GM18511 (cell line): ENCODE data around the gene TGFA.

Experiments used
- ATAC-seq: cut with Tn5 transposase; IDR thresholded peaks from one replicate; pipeline ENCODE4 v1.9.1; 2021; ENCODE audit warnings: mild to moderate bottlenecking, moderate library complexity; ENCODE audit not compliant: unreplicated experiment

Gene TGFA

DNA sequence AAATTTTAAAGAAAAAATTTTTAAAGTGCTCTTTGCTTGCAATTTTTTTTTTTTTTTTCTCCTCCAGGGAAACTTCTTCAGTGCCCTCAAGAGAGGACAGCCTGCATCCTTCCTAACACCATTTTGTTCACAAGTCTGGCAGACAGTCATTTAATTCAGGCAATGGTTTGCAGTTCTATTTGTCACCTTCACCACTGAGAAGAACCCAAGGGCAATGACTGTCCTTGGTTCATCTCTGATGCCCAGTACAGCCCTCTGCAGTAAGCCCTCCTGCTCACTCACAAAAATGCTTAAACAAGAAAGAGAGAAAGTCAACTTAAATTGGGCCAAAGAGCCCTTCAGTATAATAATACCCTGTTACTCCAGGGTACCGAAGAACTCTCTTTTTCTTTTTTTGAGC is 52.4 kb downstream of the TGFA start:
- no peak for ATAC-seq

DNA sequence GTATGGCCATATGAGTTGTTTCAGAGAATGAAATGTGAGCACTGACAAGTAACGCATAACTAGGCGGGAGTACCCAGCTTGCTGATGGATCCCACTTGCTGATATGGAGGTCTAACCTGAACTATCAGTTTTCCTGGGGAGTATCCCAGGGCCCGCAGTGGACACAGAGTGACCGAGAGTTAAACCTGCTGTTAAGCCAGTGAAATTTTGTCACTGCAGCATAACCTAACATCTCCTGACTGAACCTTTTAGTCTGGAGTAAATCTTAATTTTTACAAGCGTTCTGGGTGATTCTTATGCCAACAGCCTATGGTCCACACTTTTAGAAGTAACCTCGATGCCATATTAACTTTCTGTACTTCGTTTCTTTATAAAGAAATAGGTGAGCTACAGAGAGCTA is 54.4 kb downstream of the TGFA start:
- no peak for ATAC-seq

DNA sequence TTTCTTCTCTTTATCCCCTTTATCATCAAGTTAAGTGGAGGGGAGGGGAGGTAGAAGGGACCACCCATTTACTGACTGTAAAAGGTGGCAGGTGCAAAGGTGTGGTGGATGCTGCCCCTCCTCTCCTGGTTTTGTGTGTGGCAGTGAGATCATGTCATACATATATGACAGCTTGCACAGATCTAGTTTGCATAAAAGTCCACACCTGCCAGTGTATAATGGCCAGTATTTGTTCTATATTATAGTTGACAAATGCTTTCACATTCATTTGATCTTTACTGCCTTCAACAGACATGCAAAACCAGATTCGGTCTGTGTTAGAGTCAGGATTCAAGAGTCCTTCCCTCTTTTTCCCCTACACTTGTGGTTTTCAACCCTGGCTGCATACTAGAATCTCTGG is 55.1 kb downstream of the TGFA start:
- ATAC-seq, result no peak

DNA sequence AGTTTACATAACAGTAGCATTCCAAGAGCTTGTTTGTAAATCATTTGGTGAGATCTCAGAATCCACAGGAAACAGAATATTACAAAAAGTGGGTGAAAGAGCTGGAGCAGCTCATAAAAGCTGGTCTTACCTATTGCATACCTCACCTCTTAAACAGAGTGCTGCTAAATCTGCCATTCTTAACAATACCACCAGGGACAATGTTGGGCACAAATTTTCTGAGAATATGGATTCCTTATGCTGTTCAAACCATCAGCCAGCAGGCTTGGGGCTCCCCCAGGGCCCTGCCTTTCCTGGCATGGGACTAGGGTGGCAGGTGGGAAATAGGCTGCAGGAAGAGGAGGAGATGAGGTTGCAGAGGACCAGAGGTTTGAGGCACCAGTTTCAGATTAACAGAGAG is 55.6 kb downstream of the TGFA start:
- ATAC-seq, result peak; percentile 61

DNA sequence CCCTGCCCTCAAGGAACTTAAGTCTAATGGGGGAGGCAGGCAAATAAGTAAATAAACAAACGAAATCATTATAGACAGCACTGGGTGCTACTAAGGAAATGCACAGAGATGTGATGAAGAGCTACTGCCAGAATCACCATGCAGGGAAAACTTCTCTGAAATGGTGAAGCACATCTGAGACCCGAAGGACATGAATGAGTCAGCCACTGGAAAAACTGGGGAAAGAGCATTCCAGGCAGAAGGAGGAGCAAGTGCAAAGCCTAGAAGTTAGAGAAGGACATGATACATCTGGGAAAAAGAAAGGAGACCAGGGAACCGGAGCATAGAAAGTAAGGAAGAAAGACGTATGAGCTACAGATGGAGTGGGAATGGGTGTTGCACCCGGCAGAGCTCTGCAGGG is 56.8 kb downstream of the TGFA start:
- ATAC-seq, result no peak

DNA sequence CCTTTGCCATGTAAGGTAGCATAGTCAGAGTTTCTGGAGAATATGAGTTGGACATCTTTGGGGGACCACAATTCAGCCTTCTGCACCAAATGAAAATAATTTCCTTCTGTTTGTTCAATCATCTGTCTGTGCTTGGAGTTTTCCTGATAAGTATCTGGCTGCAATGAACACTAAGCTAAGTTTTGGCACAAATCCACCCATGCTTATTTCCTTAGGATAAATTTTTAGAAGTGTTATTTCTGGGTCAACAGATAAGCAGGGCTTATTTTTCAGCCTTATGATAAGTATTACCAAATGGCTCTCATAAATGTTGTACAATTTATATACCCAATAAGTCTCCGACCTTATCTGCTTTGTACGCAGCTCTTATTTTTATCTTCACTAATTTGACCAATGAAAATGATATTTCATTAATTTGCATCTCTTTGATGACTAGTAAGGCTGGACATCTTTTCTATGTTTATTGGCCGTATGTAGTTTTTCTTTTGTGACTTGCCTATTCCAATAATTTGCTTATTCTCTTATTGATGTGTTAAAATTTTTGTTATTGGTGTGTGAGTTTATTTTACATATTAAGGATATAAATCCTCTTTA is 59.2 kb downstream of the TGFA start:
- no peak for ATAC-seq

DNA sequence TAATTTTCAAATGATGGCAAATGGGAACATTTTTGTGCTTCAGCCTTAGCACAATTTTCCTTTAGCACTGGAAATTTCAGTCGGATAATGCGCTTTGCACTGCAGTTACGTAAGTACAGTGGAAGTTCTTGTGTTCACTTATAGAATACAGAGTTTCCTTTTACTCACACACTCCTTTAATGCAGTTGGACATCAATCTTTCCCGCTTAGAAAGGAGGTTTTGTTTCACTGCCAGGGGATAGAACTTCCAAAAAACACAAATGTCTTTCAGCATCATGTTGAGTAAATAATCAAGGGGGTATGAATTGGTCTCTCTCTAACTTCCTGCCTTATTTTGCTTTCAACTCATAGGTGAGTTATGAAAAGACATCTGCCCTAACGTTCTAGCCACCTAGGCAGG is 63.2 kb downstream of the TGFA start:
- no peak for ATAC-seq

DNA sequence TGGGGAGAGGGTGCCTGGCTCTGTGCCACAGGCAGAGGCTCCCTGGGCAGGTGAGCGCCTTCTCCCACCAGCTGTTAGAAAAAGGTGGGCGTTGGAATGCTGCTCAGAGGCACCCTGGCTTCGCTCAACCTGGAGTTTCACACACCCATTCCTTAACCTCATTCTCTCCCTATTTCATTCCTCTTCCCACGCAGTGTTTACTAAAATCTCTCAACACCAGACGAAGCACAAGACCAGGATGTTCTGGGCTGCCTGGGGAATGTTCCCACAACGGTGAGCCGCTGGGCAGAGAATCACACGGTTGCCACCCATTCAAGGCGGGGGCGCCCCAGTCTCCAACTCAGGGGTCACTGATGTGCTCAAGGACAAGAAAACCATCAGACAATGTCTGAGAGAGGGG is 64.5 kb downstream of the TGFA start:
- ATAC-seq, result no peak

DNA sequence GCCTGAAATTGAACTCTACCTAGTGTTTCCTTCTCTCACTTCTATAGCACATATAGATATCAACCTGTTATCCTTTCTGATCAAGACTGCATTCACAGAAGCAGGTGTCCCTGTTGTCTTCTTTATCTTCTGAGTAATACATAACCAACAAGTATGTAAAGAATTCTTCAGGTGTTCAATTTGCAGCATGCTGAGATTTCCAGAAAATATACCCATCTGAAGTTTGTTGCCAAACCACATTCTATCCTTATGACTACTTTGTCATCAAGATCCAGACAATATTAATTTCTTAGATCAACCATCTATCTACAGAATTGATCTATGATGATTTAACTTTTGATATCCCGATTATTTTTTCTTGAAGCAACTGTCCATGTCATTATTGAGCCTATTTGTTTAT is 69.5 kb downstream of the TGFA start:
- ATAC-seq, result no peak

DNA sequence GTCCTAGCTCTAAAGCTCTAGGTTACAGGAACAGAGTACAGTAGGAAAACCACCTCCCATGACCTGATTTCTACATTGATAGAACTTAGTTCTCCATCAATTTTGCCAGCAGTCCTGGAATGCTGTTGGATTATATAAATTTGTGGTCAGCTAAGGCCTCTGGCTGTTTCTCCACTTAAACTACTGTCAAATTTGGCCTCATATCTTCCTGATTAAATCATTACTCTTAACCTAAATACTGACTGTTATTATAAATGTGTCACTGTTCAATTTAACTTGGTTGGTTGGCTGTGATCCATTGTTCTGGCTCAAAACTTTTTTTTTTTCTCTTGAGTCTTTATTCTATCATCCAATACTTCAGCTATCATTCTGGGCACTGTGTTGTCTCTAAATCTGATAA is 71.2 kb downstream of the TGFA start:
- no peak for ATAC-seq

DNA sequence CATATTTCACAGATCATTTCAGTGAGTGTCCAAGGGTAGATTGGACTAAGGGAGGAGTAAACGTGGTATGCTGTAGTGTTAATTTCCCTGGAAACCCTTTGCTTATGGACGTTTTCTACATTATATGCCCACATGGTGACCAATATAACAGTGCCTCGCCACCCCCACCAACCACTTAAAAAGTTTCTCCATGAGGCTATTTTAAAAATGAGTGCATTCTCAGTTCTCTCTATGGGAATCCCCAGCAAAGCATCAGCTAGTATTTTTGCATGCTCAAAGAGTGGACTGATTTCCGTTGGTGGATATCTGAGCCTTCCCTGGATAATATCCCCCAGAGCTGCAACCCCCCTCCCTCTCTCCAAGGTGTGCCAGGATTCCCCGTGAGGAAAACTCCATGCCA is 73.2 kb downstream of the TGFA start:
- no peak for ATAC-seq

DNA sequence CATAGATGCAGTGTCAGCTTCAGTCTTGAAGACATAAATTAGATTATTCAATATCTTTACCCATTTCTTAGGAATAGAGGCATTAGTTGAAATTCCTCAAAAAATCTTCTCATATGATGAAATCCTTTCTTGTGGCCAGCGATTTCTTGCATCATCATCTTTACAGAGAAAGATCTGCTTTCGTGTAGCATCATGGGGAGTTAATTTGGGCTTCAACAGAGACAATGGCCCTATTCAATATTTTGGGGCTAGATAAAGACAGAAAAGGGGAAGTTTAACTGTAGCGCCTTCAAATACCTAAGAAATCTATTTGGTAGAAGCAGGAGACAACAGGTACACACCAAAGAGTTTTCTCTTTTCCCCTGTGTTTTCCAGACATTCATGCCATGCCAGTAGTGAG is 73.8 kb downstream of the TGFA start:
- no peak for ATAC-seq

DNA sequence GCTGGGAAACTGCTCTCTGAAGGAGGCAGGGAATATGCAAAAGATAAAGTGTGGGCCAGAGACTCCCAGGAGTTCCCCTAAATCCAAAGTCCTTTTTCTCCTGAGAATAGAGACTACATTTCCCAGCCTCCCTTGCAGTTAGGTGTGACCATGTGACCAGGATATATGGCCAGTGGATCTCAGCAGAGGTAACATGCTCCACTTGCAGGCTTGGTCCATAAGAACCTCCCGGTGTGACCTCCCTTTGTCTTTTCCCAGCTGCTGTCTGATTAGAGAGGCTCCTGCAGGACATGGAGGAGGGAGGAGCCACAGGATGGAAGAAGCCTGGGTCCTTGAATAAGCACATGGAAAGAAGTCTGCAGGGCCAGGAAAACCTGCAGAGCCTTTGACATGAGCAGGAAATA is 76.2 kb downstream of the TGFA start:
- no peak for ATAC-seq

DNA sequence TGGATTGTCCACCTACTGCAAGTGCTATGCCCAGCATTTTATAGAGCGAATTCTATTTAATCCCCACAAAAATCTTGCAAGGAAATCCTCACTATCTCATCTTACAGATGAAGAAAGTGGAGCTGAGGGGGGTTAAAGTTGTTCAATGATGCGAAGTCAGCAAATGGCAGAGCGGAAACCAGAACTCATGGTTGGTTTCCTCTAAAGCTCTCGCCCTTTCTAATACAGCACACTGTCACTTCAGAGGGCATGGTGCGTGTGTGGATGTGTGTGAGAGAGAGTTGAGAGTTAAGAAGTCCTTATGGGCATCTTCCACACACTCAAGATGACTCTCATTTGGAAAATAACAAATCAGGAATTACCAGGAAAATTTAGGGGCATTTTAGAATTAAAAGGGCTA is 78.4 kb downstream of the TGFA start:
- ATAC-seq, result no peak

DNA sequence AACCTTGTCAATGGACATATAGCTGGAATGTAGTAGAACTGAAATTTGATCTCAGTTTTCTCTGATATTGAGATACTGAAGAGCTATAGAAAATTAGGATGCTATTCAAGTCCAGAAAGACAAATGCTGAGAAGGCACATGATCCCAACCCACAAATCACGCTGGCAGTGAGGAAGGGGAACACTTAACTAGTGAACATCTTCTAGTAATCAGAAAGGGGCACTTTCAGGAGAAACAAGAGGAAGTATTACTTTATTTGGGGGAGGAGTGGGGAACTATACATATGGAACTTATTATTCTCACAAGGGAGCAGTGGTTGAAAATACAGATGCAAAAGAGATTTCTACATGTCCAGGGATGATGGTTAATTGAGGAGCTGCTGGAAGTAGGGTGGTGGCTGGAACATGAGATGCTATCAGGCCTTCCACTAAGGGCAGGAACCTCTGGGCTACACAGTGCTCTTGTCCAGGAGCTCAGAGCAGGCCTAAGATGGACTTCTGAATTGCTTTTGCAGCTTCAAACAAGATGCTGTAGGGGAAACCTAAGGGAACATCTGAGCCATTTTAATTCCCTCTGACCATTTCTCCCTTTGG is 79.3 kb downstream of the TGFA start:
- ATAC-seq, result no peak

DNA sequence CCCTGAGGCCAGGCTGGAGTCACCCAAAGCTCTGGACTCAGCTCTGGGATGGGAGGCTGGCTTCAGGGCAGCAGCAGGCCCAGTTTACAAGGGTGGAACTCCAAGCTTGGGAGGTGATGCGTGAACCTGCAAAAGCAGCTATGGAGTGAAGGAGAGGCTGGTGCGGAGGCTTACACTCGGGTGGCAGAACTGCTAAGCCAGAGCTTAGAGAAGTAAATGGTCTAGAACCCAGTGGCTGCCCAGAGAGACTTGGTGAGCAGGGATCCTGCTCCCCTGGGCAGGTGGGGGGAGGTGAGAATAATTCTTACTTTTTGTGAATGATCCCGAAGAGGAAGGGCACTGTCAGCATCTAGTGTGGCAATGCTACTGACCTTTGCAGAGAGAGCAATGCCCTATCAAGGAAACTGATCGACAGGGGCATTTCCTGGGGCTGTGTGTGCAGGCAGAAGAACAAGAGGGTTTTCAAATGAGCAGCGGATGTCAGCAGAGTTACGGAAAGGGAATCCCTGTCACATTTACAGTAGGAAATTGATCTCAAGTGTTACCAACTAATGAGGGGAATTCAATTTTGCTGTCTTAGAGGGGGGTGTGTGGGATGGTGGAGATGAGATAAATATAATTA is 80.4 kb downstream of the TGFA start:
- ATAC-seq, result no peak

DNA sequence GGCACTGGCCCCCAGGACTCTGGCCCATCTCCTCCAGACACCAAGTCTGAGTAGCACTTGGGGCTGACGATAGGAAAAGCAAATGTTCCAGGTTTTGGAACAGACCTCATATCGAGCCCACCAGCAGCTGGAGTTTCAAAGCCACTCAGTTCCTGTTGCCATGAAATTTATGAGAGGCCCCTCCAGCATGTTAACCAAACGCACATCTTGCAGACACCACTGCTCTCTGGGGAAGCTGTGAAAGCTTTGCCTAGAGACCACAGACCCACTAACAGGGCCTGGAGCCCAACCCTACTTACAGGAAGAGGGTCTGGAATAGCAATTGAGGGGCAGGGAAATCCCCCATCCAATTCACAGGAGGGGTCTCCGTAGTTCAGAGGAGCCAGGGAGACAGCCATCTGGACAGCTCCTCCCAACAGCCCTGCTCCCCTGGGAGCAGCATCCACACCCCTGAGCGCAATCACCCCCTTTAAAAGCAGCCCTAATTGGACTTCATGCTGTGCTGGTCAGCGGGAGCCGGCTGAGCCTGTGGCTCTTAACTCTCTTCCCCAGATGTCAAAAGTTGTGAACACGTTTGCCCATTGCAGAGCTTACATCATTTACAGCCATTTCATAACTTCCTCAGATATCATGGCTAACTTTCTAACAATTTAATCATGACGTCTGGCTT is 81.3 kb downstream of the TGFA start:
- ATAC-seq, result no peak

DNA sequence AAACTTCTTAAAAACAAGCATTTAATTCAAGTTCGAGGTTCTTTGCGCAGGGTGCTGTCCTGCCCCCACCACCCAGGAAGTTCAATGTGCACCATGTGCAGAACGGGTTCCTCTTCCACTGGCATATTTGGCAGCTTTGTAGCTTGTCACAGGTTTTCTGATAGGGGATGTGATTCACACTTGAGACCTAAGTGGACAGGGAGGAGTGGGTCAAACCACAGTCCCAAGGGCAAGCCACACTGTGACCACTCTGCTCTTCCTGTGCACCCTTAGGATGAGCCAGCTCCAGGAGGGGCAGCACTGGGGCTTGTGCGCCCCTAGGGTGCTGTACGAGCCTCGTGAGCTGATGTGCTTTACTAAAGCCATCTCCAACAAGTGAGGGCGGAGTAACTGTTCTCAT is 82.5 kb downstream of the TGFA start:
- ATAC-seq, result no peak

DNA sequence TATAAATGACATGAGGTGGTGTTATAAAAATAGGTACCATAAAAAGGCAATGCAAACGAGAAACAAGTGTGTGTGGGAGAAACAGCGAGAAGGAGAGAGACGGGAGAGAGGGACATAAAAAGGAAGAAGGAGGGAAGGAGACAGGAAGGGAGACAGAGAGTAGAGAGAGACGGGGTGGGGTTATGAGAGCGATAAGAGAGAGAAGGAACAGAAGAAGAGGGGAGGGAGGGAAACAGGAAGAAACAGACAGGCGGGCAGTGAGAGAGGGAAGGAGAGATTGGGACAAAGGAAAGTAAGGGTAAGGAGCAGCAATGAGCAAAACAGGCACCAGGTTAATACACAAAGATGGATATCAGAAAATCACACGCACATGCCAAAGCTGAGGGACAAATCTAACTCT is 83.7 kb downstream of the TGFA start:
- no peak for ATAC-seq

DNA sequence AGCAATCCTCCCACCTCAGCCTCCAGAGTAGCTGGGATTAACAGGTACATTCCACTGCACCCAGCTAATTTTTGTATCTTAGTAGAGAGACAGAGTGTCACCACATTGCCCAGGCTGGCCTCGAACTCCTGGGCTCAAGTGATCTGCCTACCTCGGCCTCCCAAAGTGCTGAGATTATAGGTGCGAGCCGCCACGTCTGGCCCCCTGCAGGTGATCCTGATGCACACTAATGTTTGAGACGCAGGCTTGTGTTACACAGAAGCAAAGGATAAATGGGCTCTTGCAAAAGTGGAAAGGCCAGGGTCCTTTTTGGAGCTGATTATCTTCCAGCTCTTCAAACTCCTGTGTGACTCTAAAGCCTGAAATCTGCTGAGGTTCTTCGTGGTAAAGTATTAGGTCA is 84.2 kb downstream of the TGFA start:
- no peak for ATAC-seq

DNA sequence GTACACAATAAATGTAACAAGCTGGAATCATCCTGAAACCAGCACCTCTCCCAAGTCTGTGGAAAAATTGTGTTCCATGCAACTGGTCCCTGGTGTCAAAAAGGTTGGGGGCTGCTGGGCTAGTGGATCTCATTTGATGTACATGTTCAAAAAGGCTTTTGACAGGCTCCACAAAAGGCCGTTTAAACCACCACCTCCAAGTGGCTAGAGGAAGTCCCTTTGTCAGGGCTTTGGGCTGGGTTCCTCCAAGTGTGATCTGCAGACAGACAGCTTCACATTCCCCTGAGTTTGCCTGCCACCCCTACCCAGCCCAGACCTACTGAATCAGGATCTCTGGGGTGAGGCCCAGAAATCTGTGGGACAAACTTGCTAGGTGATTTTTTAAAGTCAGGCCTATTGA is 84.7 kb downstream of the TGFA start:
- no peak for ATAC-seq
